Esophagus (tissue), 2 donors: ENCODE data around the gene KCNJ11. TPM values are rescaled to one million over a fixed set of nuclear protein-coding genes. Genes with fewer than 3 reads are reported as not detected.
"Not testable (repeated sequence)": the region's sequence is repeated elsewhere in the genome, so short reads cannot be mapped to it uniquely, and the experiment has no call there.

Experiments
- H3K27ac ChIP-seq, 2 donors: one replicate each; pipeline ENCODE4 v1.5.1; 2013; ENCODE audit warnings: low read depth in 2 of 2, mild to moderate bottlenecking in 2 of 2, inconsistent platforms in 1 of 2, low read length in 1 of 2, moderate library complexity in 1 of 2
- H3K27me3 ChIP-seq, 2 donors: one replicate each; pipeline ENCODE4 v1.6.1; 2013; ENCODE audit warnings: low read length in 2 of 2, control low read depth in 1 of 2, mild to moderate bottlenecking in 1 of 2; ENCODE audit not compliant: insufficient read depth in 2 of 2, control insufficient read depth in 1 of 2
- H3K36me3 ChIP-seq, 2 donors: one replicate each; pipeline ENCODE4 v1.6.1; 2013; ENCODE audit warnings: low read length in 1 of 2; ENCODE audit not compliant: control insufficient read depth in 2 of 2, insufficient read depth in 2 of 2
- H3K4me1 ChIP-seq, 2 donors: one replicate each; pipeline ENCODE4 v1.6.1; 2013; ENCODE audit warnings: low read length in 1 of 2; ENCODE audit not compliant: control insufficient read depth in 2 of 2, insufficient read depth in 2 of 2
- H3K4me3 ChIP-seq, 2 donors: one replicate each; pipeline ENCODE4 v1.5.1; 2013; ENCODE audit warnings: low read length in 2 of 2, mild to moderate bottlenecking in 2 of 2, low read depth in 1 of 2, moderate library complexity in 1 of 2
- H3K9me3 ChIP-seq, 2 donors: one replicate each; pipeline ENCODE4 v1.6.1; 2013; ENCODE audit warnings: mild to moderate bottlenecking in 2 of 2, low read depth in 1 of 2, low read length in 1 of 2, moderate library complexity in 1 of 2; ENCODE audit not compliant: control insufficient read depth in 2 of 2, insufficient read depth in 1 of 2
- WGBS, 2 donors: extraction: QIAGEN DNeasy Blood & Tissue Kit; methylation state at CpG; one replicate each; pipeline ENCODE4 v1.1.7; 2013; 5-methylcytosine and 5-hydroxymethylcytosine counted together
- polyA plus RNA-seq, 2 donors: library from polyadenylated mRNA; stranded (reverse); fragments of 200-250 nt; gene quantifications; one replicate each; pipeline ENCODE4 v1.2.3, GENCODE V29; 2013
- donor health status: healthy with polysubstance abuse.
- donor health status: Bipolar disorder and iron deficiency.

KCNJ11 gene
- under 1 TPM; 0.67 to 0.71 TPM for polyA plus RNA-seq

DNA sequence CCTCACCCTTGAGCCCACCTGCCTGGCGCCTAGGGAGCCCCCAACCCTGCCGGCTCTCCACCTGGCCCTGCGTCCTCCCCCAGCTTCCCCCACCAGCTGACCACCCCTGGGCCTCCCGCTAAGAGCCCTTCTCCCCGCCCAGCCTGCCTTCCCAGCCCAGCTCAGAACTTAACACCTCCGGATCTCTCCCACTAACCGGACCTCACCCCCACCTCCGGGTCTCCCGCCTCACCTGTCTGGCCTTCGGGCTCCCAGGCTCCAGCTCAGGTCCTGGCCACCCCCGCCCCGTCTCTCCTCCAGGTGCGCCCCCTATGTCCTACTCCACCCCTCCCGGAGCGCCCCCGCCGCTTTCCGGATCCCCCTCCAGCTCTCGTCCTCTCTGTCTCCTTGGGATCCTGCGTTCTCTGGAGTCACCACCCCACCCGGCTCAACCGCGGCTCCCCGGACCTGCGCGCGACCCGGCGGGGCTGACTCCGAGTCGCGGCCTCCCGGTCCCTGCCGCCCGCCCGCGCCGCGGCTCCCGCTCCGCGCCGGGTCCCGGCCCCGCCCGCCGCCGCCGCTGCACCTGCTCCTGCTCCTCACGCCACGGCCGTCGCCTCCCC lies at the start of gene KCNJ11:
Gene KCNJ11, minus strand, starts transcription at position 51 of the 602 bp plus-strand sequence. CDS start 568 bp downstream, outside the sequence.
- Histone ChIP-seq H3K4me3 (peak within 1 kb of the TSS; percentile 59 to 67), H3K9me3 (no peaks in the 10 kb centered on the region), H3K27me3 (no peaks in the 10 kb centered on the region), H3K4me1 (no peaks in the 10 kb centered on the region), H3K27ac (no peak within 1 kb of the TSS), H3K36me3 (no peaks in the 10 kb centered on the region)
- WGBS, 2 donors: 4% methylated on average over 37 to 53 of the region's 53 CpGs

DNA sequence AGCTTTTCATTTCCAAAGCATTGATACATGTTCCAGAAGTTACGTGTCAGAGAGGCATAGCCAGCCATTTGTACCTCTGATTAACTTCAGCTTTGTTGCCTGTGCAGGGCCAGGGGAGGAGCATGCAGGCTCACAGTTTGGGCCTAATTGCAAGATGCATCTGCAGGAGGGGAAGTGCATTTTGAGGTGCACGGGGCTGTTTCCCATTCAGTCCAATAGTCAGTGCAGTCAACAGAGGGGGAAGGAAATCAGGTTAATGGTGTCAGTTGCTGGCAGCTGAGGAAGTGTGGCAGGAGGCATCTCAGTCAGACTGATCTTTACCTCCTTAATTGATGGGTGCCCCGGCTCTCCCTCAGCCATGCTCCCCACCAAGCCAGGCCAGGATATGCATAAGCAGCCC lies 48.9 kb upstream of the KCNJ11 start:
- no peak overlapping the region for H3K4me3 ChIP-seq

DNA sequence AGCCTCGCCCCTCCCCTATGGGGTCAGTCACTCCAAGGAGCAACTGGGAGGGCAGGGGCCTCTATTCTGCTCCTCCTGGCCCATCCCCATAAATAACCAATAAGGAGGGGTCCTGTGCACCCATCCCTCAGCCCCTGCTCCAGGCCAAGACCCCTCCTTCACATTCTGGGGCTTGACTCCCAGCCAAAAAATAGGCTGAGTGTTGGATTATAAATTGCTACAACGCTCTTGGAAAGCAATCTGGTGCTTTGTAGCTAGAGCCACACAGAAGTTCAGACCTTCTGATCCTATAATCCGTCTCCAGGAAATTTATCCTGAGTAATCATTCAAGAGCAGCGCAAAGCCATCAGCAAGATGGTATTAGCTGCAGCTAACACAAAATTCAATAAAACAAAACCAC lies 45.6 kb upstream of the KCNJ11 start:
- Histone ChIP-seq H3K9me3 (no peaks in the 10 kb centered on the region), H3K27ac (no peak overlapping the region), H3K4me1 (peaks cover 2 to 3% of the 10 kb centered on the region in 2 donors), H3K36me3 (no peaks in the 10 kb centered on the region), H3K4me3 (no peak overlapping the region), H3K27me3 (no peaks in the 10 kb centered on the region)
- WGBS, 2 donors: 66 to 73% methylated on average over 4 of the region's 4 CpGs

More for the DNA sequence above, 48.9 kb upstream of the KCNJ11 start:
- Histone ChIP-seq H3K9me3 (no peaks in the 10 kb centered on the region), H3K36me3 (no peaks in the 10 kb centered on the region), H3K27me3 (no peaks in the 10 kb centered on the region), H3K27ac (no peak overlapping the region), H3K4me1 (no peaks in the 10 kb centered on the region)
- 74 to 77% methylated on average over 3 of the region's 3 CpGs for WGBS, 2 donors

GRCh38 chr11:17432002-17432401 lies 43.5 kb upstream of the KCNJ11 start:
- Histone ChIP-seq H3K4me3 (no peak overlapping the region), H3K27me3 (no peaks in the 10 kb centered on the region), H3K9me3 (no peaks in the 10 kb centered on the region), H3K27ac (no peak overlapping the region), H3K36me3 (no peaks in the 10 kb centered on the region), H3K4me1 (peaks cover 2 to 3% of the 10 kb centered on the region in 2 donors)
- WGBS, 2 donors: 69% methylated on average over 7 of the region's 7 CpGs

DNA sequence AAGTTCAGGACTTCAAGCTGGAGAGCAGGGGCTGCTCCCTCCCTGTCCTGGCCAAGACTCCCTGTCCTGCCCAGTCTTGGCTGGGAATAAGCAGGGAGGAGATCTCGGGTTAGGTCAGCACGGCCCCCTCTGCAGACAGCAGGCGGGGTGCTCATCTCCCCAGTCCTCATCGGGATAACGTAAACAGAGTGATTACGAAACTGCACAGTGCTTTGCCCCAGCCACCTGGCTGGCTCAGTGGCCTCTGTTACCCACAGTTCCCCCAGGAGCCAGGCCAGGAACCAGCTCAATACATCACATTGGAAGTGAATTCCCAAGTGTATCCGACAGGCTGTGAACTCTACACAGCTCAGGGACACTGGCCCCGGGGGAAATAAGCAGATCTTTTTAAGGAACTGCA lies 42.7 kb upstream of the KCNJ11 start:
- 53 to 54% methylated on average over 8 of the region's 8 CpGs for WGBS, 2 donors
- Histone ChIP-seq H3K4me1 (peaks cover 2 to 3% of the 10 kb centered on the region in 2 donors), H3K36me3 (no peaks in the 10 kb centered on the region), H3K27ac (no peak overlapping the region), H3K27me3 (no peaks in the 10 kb centered on the region), H3K9me3 (no peaks in the 10 kb centered on the region), H3K4me3 (no peak overlapping the region)

GRCh38 chr11:17430616-17431015 lies 42.2 kb upstream of the KCNJ11 start:
- Histone ChIP-seq H3K36me3 (no peaks in the 10 kb centered on the region), H3K4me1 (peaks cover 2 to 3% of the 10 kb centered on the region in 2 donors), H3K27me3 (no peaks in the 10 kb centered on the region), H3K9me3 (no peaks in the 10 kb centered on the region), H3K4me3 (no peak overlapping the region), H3K27ac (no peak overlapping the region)
- WGBS, 2 donors: 87 to 89% methylated on average over 13 of the region's 13 CpGs

DNA sequence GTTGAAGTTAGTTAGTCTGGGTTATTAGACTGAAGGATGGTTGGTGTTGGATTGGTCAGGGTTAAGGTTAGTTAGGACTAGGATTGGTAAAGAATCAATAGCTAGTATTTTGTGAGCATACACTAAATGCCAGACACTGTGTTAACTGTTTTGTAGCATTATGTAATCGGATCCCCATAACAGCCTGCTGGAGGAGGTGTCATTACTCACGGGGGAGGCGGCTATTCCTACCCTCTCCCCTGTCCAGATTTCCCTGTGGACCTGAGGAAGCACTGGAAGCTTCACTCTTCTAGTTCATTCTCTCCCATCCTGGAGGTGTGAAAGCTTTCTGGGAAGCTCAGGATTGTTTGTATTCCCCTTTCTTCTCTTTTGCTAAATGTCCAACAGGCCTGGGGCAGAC lies 40.5 kb upstream of the KCNJ11 start:
- Histone ChIP-seq H3K27ac (no peak overlapping the region), H3K9me3 (no peaks in the 10 kb centered on the region), H3K4me1 (peaks cover 2 to 3% of the 10 kb centered on the region in 2 donors), H3K36me3 (no peaks in the 10 kb centered on the region), H3K4me3 (no peak overlapping the region), H3K27me3 (no peaks in the 10 kb centered on the region)
- WGBS, 2 donors: 84 to 87% methylated on average over 3 of the region's 3 CpGs

DNA sequence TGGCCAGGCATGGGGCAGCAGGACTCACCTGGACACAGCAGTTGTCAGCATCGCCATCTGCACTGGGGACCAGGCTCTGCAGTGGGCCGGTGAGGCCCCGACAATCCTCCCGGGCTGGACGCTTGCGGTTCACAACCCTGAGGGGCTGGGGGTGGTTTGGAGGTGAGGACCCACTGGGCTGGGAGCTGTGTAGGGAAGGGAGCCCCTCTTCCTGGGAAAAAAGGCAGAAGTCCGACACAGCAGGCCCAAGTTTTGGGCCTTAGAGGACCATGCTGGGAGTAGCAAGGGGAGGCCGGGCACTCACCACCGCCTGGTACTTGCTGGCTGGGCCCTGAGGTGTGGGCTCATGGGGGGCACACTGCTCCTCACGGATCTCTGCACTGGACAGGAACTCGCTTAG lies 39.8 kb upstream of the KCNJ11 start:
- Histone ChIP-seq H3K9me3 (no peaks in the 10 kb centered on the region), H3K36me3 (no peaks in the 10 kb centered on the region), H3K27me3 (no peaks in the 10 kb centered on the region), H3K4me3 (no peak overlapping the region), H3K4me1 (peaks cover 2 to 3% of the 10 kb centered on the region in 2 donors), H3K27ac (no peak overlapping the region)
- WGBS, 2 donors: 91 to 95% methylated on average over 11 of the region's 11 CpGs

- not testable (repeated sequence) for H3K4me3 ChIP-seq, H3K27me3 ChIP-seq, H3K36me3 ChIP-seq, H3K4me1 ChIP-seq, H3K9me3 ChIP-seq, H3K27ac ChIP-seq
- 66 to 69% methylated on average over 4 to 5 of the region's 5 CpGs for WGBS, 2 donors
Observed at GRCh38 chr11:17426233-17426632, 37.8 kb upstream of the KCNJ11 start.

DNA sequence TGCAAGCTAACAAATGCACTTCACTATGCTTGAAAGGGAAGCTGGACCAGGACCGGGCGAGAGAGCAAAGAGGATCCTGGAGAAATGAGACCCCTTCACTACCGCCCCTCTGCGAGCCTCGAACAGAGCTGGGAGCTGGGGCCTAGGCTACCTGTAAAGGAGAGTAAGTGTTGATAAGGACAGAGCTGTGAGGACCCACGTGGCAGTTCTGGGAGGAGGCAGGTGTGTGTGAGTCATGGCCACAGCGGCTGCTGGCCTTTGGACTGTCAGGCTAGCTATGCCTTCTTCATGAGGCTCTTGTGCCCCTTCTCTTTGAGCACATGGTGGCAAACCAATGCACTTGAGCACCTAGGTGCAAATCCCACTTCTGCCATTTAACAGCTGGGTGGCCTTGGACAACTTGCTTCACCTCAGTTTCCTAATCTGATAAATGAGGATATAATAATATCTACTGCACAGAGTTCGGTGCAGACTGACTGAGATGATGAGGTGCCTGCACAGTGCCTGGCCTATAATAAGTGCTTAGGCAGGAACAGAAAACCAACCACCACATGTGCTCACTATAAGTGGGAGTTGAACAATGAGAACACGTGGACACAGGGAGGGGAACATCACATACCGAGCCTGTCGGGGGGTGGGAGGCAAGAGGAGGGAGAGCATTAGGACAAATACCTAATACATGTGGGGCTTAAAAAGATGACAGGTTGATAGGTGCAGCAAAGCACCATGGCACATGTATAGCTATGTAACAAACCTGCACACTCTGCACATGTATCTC lies 35.3 kb upstream of the KCNJ11 start:
- no peak overlapping the region for H3K27ac ChIP-seq
- H3K36me3 ChIP-seq: no peaks in the 10 kb centered on the region
- 65 to 76% methylated on average over 11 of the region's 11 CpGs for WGBS, 2 donors
- no peak overlapping the region for H3K4me3 ChIP-seq
- no peaks in the 10 kb centered on the region for H3K4me1 ChIP-seq
- H3K27me3 ChIP-seq: no peaks in the 10 kb centered on the region
- H3K9me3 ChIP-seq: no peaks in the 10 kb centered on the region
